GM12878 (cell line): ENCODE results near the gene GAL. TPM values are rescaled to one million over a fixed set of nuclear protein-coding genes. Genes with fewer than 3 reads are reported as not detected.

Source experiments
- ATAC-seq: fragments of 200-7000 bp; cut with Tn5 transposase; 3 replicates; pipeline ENCODE4 v1.9.1; 2020; ENCODE audit warnings: mild to moderate bottlenecking, moderate library complexity
- BruUV-seq: library from RNA; stranded (reverse); fragments of 400-500 nt; replicated peaks from 2 replicates; lab custom pipeline; 2021; lab: Mats Ljungman, UMichigan
- CTCF ChIA-PET: fragments of 300-600 bp; sonication (Branson Sonifier 250); formaldehyde crosslinking; extraction: SDS; loops from one replicate; lab custom pipeline; 2021; ENCODE audit warnings: inconsistent platforms; lab: Yijun Ruan, JAX
- POLR2A ChIA-PET: fragments of 350-600 bp; formaldehyde crosslinking; extraction: SDS; loops from one replicate; lab custom pipeline; 2021; ENCODE audit warnings: inconsistent platforms; lab: Charles Lee
- RAD21 ChIA-PET: fragments of 300-600 bp; sonication (Branson Sonifier 250); formaldehyde crosslinking; loops from one replicate; lab custom pipeline; 2023; ENCODE audit warnings: antibody characterized with exemption; ENCODE audit not compliant: unreplicated experiment; lab: Charles Lee
- SMC1A ChIA-PET: fragments of 300-600 bp; sonication (Branson Sonifier 250); formaldehyde crosslinking; loops from one replicate; lab custom pipeline; 2023; ENCODE audit not compliant: unreplicated experiment, uncharacterized antibody; lab: Charles Lee
- DNase-seq: peaks from one replicate; pipeline ENCODE4 v3.0.0-alpha.2; 2011; ENCODE audit warnings: low read depth, low spot score
- FAIRE-seq: peaks from 3 replicates; lab custom pipeline; 2011; peaks lifted over from hg19 to GRCh38; lab: Jason Lieb, UNC
- H2AFZ ChIP-seq: 2 replicates; pipeline ENCODE4 v1.6.0; 2011; ENCODE audit warnings: low read depth, low read length, control low read depth; ENCODE audit not compliant: control insufficient read depth
- H3K27ac ChIP-seq: 2 replicates; pipeline ENCODE4 v1.5.1; 2011; ENCODE audit warnings: control low read depth; ENCODE audit not compliant: control insufficient read depth, insufficient read depth
- H3K27me3 ChIP-seq, 2 experiments: replicated peaks in 1 of 2; 2 replicates each; pipeline versions ENCODE4 v1.6.0 to v1.6.1; 2011; ENCODE audit warnings: low read length in 1 of 2; ENCODE audit not compliant: control insufficient read depth in 2 of 2, insufficient read depth in 2 of 2
- H3K36me3 ChIP-seq, 2 experiments: 2 replicates each; pipeline ENCODE4 v1.5.1; 2011; ENCODE audit warnings: low read length in 1 of 2; ENCODE audit not compliant: control insufficient read depth in 2 of 2, insufficient read depth in 2 of 2
- H3K4me1 ChIP-seq: 2 replicates; pipeline ENCODE4 v1.6.1; 2011; ENCODE audit warnings: mild to moderate bottlenecking, low read length, moderate library complexity, mixed read lengths; ENCODE audit not compliant: control insufficient read depth, insufficient read depth
- H3K4me2 ChIP-seq: 2 replicates; pipeline ENCODE4 v1.6.0; 2011; ENCODE audit warnings: control low read depth; ENCODE audit not compliant: control insufficient read depth, insufficient read depth
- H3K4me3 ChIP-seq: fragments of 200-600 bp; sonication (generic); 2 replicates; pipeline ENCODE4 v1.5.1; 2016
- H3K79me2 ChIP-seq: 2 replicates; pipeline ENCODE4 v1.6.0; 2011; ENCODE audit warnings: low read length; ENCODE audit not compliant: control insufficient read depth, insufficient read depth
- H3K9ac ChIP-seq: 2 replicates; pipeline ENCODE4 v1.8.0; 2011; ENCODE audit warnings: low read length, control low read depth, mixed read lengths; ENCODE audit not compliant: control insufficient read depth, insufficient read depth
- H3K9me3 ChIP-seq: replicated peaks from 3 replicates; pipeline ENCODE4 v1.5.1; 2011; ENCODE audit warnings: mild to moderate bottlenecking, low read length; ENCODE audit not compliant: control insufficient read depth, insufficient read depth
- H4K20me1 ChIP-seq: 2 replicates; pipeline ENCODE4 v1.6.0; 2011; ENCODE audit not compliant: control insufficient read depth, insufficient read depth
- CUX1 ChIP-seq: IDR thresholded peaks from 2 replicates; pipeline ENCODE4 v1.6.1; 2012; ENCODE audit warnings: improper control_type of control experiment, low read depth, low read length; ENCODE audit not compliant: insufficient replicate concordance
- NBN ChIP-seq: fragments of 450-650 bp; IDR thresholded peaks from 2 replicates; pipeline ENCODE4 v1.6.1; 2016
- NFIC ChIP-seq: IDR thresholded peaks from 2 replicates; pipeline ENCODE4 v1.6.1; 2012; ENCODE audit warnings: low read depth, mild to moderate bottlenecking, inconsistent platforms, low read length, moderate library complexity
- NKRF ChIP-seq: fragments of 450-650 bp; conservative IDR thresholded peaks from 2 replicates; pipeline ENCODE4 v1.6.1; 2017; ENCODE audit warnings: mild to moderate bottlenecking, moderate library complexity
- POLR2AphosphoS2 ChIP-seq: IDR thresholded peaks from 2 replicates; pipeline ENCODE4 v1.6.1; 2011; ENCODE audit warnings: low read depth, mild to moderate bottlenecking, low read length, improper control_type of control experiment, moderate library complexity
- SKIL ChIP-seq: fragments of 450-650 bp; IDR thresholded peaks from 2 replicates; pipeline ENCODE4 v1.6.1; 2017; ENCODE audit warnings: mild to moderate bottlenecking, low read depth, inconsistent platforms; ENCODE audit not compliant: poor library complexity, severe bottlenecking
- SMAD1 ChIP-seq: fragments of 450-650 bp; IDR thresholded peaks from 2 replicates; pipeline ENCODE4 v1.6.1; 2018; ENCODE audit warnings: mild to moderate bottlenecking, low read depth; ENCODE audit not compliant: partially characterized antibody
- SMARCA5 ChIP-seq: fragments of 450-650 bp; IDR thresholded peaks from 2 replicates; pipeline ENCODE4 v1.6.1; 2017; ENCODE audit warnings: mild to moderate bottlenecking
- USF2 ChIP-seq: IDR thresholded peaks from 2 replicates; pipeline ENCODE4 v1.6.1; 2011; ENCODE audit warnings: low read depth, low read length, improper control_type of control experiment, borderline replicate concordance
- WGBS: methylation state at CpG from one replicate; pipeline ENCODE4 v1.1.6; 2016; ENCODE audit warnings: low lambda C conversion rate; ENCODE audit not compliant: insufficient replicate concordance, insufficient coverage; ENCODE audit errors: missing lambda C conversion rate; 5-methylcytosine and 5-hydroxymethylcytosine counted together
- in situ Hi-C: fragments of 300-500 bp; cut with MboI; formaldehyde crosslinking; loops from 9 replicates; pipeline ENCODE4 v1.14.3; 2018; ENCODE audit warnings: mixed read lengths
- intact Hi-C: fragments of 100-400 bp; cut with micrococcal nuclease; formaldehyde crosslinking; loops from one replicate; pipeline ENCODE4 v1.14.2; 2022; ENCODE audit not compliant: unreplicated experiment
- polyA plus RNA-seq, 11 experiments: library from polyadenylated mRNA; depleted of rRNA in 4 of 11; unstranded in 6 of 11; stranded (reverse) in 5 of 11; fragments of >200 nt; fragmentation: Nextera tagmentation in 4 of 11; fragmentation: Illumina TruSeq in 1 of 11; extraction: Ambion mirVana in 4 of 11; extraction: Trizol in 1 of 11; gene quantifications; 1 replicate in 1 of 11; 2 replicates in 10 of 11; pipeline versions ENCODE4 v1.2.1 to v1.2.3, GENCODE V29; 2011 to 2016; ENCODE audit warnings: inconsistent platforms in 2 of 11, missing spikeins in 2 of 11, low read depth in 1 of 11
- total RNA-seq, 4 experiments: library from RNA; depleted of rRNA in 3 of 4; stranded (reverse); fragments of >200 nt in 3 of 4; fragmentation: Illumina TruSeq in 1 of 4; extraction: Trizol in 1 of 4; gene quantifications; 2 replicates each; pipeline versions ENCODE4 v1.2.1 to v1.2.3, GENCODE V29; 2013 to 2021
- TF ChIP-seq, protein P1 (sequence below): IDR thresholded peaks from 2 replicates; pipeline ENCODE4 v1.6.1; 2012; ENCODE audit warnings: mild to moderate bottlenecking, low read depth, low read length

Gene GAL
- total and polyA plus RNA-seq, 10 of the 15 experiments (the other 5 are each of a cell fraction or from before 2014, with no cell fraction given), result 0.35 TPM; not detected in 9

- no peak overlapping the region for H3K4me2 ChIP-seq
- CTCF ChIA-PET, result no interaction called here
- DNase-seq (no peak), ATAC-seq (no peak), FAIRE-seq (no peak)
- H3K27me3 ChIP-seq, result peaks cover 0 to 5% of the 10 kb centered on the region in 2 experiments; a peak in 3 of 4 replicates
- H3K79me2 ChIP-seq, result no peaks in the 10 kb centered on the region
- H3K27ac ChIP-seq, result no peak overlapping the region
- intact Hi-C loops, result no loop called here
- 40% methylated on average over 8 of the region's 10 CpGs for WGBS
- H3K36me3 ChIP-seq, result no peaks in the 10 kb centered on the region
- H4K20me1 ChIP-seq, result no peaks in the 10 kb centered on the region
- H3K4me3 ChIP-seq, result no peak overlapping the region
- H3K9ac ChIP-seq, result no peak overlapping the region
- POLR2A ChIA-PET, result no interaction called here
- SMC1A ChIA-PET, result no interaction called here
- H3K4me1 ChIP-seq, result no peaks in the 10 kb centered on the region
- no TSS peak for BruUV-seq
- H2AFZ ChIP-seq, result no peak overlapping the region
- no peaks in the 10 kb centered on the region; the same call in 1 of the 3 replicates for H3K9me3 ChIP-seq
- RAD21 ChIA-PET, result no interaction called here
- in situ Hi-C loops, result no loop called here
- no peak for TF ChIP-seq SKIL
- no peak for TF ChIP-seq NFIC
- no peak for TF ChIP-seq NKRF
- TF ChIP-seq POLR2AphosphoS2, result no peak
- TF ChIP-seq USF2, result no peak
- TF ChIP-seq NBN, result no peak
- TF ChIP-seq SMARCA5, result no peak
- no peak for TF ChIP-seq SMAD1
- no peak for TF ChIP-seq CUX1
- TF ChIP-seq, protein P1, sequence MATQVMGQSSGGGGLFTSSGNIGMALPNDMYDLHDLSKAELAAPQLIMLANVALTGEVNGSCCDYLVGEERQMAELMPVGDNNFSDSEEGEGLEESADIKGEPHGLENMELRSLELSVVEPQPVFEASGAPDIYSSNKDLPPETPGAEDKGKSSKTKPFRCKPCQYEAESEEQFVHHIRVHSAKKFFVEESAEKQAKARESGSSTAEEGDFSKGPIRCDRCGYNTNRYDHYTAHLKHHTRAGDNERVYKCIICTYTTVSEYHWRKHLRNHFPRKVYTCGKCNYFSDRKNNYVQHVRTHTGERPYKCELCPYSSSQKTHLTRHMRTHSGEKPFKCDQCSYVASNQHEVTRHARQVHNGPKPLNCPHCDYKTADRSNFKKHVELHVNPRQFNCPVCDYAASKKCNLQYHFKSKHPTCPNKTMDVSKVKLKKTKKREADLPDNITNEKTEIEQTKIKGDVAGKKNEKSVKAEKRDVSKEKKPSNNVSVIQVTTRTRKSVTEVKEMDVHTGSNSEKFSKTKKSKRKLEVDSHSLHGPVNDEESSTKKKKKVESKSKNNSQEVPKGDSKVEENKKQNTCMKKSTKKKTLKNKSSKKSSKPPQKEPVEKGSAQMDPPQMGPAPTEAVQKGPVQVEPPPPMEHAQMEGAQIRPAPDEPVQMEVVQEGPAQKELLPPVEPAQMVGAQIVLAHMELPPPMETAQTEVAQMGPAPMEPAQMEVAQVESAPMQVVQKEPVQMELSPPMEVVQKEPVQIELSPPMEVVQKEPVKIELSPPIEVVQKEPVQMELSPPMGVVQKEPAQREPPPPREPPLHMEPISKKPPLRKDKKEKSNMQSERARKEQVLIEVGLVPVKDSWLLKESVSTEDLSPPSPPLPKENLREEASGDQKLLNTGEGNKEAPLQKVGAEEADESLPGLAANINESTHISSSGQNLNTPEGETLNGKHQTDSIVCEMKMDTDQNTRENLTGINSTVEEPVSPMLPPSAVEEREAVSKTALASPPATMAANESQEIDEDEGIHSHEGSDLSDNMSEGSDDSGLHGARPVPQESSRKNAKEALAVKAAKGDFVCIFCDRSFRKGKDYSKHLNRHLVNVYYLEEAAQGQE, result no peak
These were observed 7.8 kb downstream of the GAL start for GRCh38 chr11:68692115-68692514.
